HG03565 (cell line): ENCODE measurements around the gene STIP1.

ENCODE experiments used
- ATAC-seq: cut with Tn5 transposase; IDR thresholded peaks from one replicate; pipeline ENCODE4 v1.9.1; 2021; ENCODE audit warnings: mild to moderate bottlenecking, moderate library complexity; ENCODE audit not compliant: unreplicated experiment

Gene STIP1

DNA sequence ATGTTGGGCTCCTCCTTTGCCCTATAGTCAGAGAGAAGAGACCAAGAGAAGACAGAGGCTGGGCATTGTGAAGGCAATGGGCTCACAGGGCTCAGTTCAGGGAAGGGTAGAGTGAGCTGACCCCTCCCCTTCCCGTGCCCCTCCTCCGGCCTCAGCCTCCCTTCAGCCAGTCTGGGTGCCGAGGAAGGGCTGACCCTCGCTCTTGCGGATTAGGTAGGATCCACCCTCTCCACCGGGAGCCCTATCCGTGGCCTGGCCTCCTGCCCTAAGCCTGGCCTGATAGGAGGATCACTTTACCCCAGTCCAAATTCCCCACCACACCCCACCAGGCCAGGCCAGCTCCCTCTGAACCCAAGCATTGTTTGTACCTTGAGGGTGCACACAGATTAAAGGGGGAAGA, 62.6 kb downstream of the STIP1 start:
- no peak for ATAC-seq

DNA sequence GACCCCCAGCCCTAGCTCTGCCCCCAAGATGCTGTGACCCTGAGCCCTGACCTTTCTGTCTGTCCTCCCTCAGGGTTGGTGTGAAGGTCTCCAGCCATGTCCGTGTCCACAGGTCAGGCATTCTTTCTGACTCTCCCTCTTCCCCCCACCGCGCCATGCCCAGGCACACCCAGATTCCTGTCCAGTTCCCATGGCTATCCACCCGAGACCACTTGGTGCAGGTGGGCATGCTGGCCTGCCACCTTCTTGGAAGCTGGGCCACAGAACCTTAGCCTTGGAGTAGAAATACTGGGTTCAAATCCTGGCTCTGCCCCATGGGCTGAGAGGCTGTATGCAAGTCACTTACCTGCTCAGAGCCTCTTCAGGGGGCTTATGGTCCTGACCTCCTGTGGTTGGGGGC, 63.1 kb downstream of the STIP1 start:
- ATAC-seq: no peak

DNA sequence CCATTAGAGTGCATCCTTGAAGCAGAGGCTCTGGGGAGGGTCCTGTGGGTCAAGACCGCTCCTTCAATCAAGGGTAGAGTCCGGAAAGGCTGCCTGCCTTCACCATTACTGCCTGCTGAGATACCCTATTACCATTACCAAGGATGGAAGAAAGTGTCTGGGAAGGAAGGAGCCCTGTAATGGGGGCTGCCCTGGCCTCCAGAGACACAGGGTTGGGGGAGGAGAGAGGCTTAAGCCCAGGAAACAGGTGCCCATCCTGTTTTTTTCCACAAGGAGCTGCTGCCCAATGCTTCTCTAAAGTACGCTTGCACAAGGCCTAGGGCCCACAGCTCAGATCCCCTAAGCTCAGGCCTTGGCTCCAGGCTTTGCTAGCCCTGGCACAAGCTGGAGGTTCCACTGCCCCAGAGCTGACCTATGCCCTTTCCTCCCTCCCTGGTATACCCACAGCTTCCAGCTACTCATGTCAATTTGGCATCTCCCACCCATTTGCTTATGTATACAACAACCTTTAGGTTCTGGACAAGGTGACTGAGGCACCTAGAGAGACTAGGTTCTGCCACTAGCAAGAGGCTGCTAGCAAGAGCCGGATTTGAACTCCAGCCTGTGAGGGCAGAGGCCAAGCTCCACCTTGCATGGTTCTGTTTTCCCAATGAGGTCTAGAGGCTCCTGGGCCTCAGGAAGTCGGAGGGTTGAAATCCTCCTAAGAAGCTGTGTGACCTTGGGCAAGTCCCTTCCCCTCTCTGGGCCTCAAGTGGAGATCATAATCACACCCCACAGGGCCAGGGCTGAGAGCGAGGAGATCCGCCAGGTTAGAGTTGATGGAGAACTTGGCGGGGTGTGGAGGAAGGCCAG, 63.8 kb downstream of the STIP1 start:
- ATAC-seq: no peak

DNA sequence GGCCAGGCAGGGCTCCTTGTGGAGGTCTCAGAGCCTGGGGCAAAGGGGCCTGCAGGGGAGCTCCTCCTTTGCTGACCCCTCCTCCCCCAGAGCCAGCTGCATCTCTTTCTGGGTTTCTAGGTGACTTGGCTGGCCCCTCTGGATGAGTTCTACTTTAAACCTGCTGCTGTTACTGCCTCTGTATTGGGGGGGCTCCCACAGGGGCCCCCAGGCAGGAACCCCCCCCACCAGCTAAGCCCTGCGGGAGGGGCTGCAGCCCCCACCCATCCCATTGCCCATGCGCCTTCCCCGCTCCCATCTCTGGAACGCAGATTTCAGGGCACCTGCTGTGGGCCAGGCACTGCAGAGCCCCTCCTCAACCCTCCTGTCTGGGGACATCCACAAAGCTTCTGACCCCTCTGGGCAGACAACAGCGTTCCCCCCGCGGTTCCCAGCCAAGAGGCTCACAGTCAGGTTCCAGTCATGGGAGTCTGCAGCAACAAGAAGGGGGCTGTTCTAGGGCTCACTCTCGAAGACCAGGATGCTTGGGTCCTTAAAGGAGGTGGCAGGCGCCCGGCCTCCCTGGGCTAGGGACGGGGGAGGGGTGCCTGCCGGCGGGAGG, 64.5 kb downstream of the STIP1 start:
- no peak for ATAC-seq

DNA sequence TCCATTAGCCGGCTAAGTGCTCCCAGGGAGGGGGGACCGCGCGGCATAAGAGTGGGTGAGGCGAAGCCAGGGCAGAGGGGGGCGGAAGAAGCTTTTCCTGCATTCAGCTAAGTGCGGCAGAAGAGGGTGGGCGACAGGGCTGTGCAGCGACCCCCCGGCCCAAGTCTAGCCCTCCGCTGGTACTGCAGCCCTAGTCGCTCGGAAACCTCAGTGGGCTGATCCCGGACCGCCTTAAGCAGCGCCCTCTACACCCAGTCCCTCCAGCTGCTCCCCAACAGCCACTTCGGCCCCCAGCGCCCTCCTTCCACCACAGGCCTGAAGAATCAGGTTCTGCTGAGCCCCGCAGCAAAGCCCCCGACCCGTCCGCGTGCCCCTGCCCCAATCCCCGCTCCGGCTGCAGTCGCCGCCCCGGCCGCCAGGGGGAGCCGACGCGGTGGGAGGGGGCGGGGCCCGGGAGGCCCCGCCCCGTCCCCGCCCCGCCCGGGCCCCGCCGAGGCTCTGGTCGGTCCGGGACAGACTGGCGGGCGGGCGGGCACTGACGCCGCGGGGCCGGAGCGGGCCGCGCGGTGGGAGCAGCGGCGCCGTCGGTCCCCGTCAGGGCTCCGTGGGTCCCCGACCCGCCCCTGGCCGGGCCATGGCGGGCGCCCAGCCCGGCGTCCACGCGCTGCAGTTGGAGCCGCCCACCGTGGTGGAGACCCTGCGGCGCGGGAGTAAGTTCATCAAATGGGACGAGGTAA, 65.2 kb downstream of the STIP1 start, which contains the start of gene PLCB3:
Gene PLCB3, plus strand, starts transcription at position 515 of the 737 bp plus-strand sequence. Its CDS starts 120 bp downstream, at position 635.
- ATAC-seq: no peak

DNA sequence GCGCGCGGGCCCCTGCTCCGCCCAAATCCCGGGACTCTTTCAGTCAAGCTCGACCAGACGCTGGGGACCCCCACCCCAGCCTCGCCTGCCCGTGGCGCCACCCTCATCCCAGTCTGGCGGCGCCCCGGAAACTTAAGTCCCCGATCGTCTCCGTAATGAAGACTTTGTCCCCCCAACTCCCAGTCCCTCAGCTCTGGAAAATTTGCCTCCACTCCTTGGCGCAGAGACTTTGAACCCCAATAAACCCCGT, 65.7 kb downstream of the STIP1 start:
- no peak for ATAC-seq

DNA sequence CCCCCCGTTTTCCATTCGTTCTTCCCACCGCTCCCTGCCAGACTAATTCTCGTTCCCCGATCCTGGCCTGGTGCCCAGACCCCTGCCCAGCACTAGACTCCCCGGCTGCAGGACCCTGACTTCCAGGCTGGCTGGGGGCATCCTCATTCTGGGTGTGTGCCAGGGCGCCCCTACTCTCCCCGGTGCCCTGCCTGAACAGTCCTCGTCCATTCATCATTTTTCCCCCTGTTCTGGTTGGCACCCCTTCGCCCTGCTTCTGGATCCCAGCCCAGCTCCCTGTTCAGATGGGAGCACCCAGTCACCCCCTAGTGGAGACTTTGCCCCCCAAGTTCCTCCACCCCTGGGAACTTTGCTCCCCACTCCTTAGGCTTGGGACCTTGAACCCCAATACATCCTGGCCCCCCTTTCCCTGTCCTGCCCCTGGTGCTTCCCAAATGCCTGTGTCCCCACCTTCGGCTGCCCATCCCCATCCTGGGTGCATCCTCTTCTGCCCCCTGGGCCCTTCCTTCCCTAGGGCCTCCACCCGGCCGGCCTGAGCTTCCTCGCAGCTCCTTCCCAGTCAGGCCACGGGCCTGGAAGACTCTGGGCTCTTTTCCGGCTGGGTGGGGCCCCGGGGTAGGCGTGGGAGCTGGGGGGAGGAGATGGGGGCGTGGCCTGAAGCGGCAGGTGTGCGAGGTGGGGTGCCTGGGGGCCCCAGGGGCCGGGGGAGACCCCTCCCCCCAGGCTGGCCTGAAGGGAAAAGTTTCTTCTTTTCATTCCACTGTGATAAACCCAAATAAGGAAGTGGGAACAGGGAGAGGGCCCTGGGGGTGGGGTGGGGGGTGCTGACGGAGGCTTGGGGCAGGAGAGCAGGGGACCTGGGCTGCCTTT, 66.3 kb downstream of the STIP1 start:
- ATAC-seq: no peak

DNA sequence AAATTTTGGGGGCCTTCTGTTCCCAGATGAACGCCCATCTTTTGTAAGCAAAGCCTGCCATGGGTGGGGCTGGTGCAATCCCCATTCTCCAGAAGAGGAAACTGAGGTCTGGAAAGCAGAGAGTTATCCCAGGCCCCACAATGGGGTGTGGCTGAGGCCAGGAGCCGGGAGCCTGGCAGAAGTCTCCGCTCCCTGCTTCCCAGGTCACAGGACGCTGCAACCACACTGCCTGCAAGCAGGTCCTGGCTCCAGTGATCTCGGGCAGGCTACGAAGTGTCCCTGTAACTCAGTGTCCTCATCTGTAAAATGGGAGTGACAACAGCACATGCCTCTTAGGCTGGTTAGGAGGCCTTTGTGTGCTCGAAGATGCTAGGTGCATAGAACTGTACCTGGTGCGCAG, 67.1 kb downstream of the STIP1 start:
- ATAC-seq: no peak

DNA sequence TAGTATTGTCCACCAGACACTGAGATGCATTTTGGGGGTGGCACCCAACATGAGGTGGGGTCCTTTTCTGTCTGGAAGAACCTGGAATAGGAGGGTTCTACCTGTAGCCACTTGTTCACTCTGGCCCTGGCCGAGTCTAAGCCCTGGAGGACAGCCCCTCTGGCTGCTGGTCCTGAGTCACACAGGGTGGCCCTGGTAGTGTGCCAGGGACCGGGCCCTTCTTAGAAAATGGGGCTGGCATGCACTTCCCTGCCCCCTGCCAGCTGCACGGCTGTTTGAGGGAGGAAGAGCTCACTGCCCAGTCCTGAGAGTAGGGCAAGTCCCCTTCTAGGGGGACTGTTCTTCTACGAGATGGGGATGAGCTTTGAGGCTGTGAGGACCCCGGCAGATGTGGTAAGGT, 67.5 kb downstream of the STIP1 start:
- ATAC-seq: no peak
